GM19239 (cell line): ENCODE data around the gene CELA3A.
A peak's percentile ranks its signal among the peaks of the same experiment; 100 is the strongest.
"Not testable (repeated sequence)": the region's sequence is repeated elsewhere in the genome, so short reads cannot be mapped to it uniquely, and the experiment has no call there.

Experiments
- DNase-seq: peaks from one replicate; pipeline ENCODE4 v3.0.0; 2011; ENCODE audit warnings: low spot score; ENCODE audit not compliant: insufficient read length
- FAIRE-seq: peaks from 2 replicates; lab custom pipeline; 2011; peaks lifted over from hg19 to GRCh38; lab: Jason Lieb, UNC

Gene CELA3A

DNA sequence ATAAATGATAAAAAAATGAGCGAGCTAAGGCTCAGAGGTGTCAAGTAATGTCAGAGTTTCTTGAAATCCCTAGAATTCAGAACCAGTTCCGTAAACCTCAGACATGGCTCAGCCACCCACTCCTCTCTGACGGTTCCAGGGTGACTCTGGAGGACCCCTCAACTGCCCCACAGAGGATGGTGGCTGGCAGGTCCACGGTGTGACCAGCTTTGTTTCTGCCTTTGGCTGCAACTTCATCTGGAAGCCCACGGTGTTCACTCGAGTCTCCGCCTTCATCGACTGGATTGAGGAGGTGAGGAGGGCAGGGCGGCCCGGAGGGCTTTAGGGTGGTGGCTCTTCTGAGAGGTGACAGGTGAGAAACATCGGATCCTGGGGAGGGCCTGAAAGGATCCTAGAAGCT lies 8.1 kb downstream of the CELA3A start:
- DNase-seq, FAIRE-seq: not testable (repeated sequence)

DNA sequence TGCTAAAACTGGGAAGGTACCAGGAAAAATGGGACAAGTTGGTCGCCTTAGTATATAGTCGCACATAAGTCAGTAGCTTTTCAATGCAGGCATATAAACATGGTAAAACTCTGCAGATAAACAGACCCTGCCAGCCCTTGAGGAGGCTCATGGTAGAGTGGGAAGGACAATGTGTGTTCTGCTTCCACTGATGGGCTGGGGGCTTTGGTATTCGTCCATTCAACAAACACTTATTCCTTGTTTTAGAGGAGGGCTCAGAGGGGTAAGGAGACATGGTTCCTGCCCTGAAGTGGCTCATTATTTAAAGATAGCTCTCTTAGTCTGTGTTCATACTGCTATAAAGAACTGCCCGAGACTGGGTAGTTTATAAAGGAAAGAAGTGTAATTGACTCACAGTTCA lies 11.3 kb downstream of the CELA3A start:
- not testable (repeated sequence) for FAIRE-seq

DNA sequence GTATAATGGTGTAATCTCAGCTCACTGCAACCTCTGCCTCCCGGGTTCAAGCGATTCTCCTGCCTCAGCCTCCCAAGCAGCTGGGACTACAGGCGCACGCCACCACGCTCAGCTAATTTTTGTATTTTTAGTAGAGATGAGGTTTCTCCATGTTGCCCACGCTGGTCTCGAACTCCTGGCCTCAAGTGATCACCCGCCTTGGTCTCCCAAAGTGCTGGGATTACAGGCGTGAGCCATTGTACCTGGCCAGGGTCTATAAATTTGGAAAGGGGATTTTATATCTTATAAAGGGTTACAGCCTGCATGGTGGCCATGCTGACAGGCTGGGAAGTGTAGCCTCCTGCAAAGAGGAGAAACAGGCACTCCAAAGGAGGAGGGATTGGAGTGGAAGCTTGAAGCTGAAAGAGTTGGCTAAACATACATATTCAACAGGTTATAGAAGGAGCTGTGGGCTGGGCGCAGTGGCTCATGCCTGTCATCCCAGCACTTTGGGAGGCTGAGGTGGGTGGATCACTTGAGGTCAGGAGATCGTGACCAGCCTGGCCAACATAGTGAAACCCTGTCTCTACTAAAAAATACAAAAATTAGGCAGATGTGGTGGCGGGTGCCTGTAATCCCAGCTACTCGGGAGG lies 13.2 kb downstream of the CELA3A start:
- DNase-seq, FAIRE-seq: not testable (repeated sequence)

More for the DNA sequence above, 11.3 kb downstream of the CELA3A start:
- not testable (repeated sequence) for DNase-seq

DNA sequence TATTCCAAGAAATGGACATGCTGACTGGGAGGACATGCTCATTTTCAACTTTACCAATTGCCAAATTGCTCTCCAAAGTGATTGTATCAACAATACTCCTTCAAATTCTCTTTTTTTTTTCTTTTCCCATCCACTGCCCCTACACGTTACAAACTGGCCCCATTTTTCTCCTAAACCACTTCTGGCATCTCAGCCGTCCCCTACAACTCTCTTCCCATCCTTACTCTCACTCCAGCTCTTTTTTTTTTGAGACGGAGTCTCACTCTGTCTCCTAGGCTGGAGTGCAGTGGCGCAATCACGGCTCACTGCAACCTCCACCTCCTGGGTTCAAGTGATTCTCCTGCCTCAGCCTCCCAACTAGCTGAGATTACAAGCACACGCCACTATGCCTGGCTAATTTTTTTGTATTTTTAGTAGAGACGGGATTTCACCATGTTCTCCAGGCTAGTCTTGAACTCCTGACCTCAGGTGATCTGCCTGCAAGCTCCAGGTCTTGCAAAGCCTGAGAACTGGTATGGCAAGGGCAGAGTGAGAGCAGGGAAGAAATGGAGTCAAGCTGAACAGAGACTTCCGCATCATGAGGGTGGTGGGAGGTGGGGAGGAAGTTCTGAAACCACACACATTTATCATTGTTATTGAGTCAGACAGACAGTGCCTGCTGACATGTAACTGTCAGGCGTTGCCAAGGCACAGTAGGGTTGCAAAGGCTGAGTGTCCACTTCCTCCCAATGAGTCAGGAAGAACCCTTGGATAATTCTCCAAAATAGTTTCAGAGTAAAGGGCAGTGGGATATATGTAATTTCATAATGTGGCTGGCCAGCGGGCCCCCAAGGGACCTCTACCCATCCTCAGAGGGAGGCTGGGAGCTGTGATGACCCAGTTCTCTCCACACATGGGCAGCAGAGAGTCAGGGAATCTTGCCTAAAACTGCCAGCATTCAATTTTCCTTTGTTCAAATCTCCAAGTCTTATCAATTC lies 17.4 kb downstream of the CELA3A start:
- FAIRE-seq (no peak), DNase-seq (no peak)

DNA sequence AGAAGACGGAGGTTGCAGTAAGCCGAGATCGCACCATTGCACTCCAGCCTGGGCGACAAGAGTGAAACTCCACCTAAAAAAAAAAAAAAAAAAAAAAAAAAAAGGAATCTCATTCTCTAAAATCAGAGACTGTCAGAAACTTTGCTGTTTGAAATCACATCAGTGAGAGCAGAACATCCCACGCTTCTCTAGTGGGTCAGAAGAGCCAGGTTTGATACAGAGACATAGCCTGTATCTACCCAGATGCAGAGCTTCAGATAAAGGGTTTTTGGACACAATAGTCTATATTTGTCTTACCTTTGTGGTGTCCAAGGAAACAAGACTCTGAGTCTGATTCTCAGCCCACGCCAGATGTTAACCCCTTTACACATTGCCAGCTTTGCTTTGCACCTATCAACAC lies 19.6 kb downstream of the CELA3A start:
- no peak for FAIRE-seq
- DNase-seq = no peak

DNA sequence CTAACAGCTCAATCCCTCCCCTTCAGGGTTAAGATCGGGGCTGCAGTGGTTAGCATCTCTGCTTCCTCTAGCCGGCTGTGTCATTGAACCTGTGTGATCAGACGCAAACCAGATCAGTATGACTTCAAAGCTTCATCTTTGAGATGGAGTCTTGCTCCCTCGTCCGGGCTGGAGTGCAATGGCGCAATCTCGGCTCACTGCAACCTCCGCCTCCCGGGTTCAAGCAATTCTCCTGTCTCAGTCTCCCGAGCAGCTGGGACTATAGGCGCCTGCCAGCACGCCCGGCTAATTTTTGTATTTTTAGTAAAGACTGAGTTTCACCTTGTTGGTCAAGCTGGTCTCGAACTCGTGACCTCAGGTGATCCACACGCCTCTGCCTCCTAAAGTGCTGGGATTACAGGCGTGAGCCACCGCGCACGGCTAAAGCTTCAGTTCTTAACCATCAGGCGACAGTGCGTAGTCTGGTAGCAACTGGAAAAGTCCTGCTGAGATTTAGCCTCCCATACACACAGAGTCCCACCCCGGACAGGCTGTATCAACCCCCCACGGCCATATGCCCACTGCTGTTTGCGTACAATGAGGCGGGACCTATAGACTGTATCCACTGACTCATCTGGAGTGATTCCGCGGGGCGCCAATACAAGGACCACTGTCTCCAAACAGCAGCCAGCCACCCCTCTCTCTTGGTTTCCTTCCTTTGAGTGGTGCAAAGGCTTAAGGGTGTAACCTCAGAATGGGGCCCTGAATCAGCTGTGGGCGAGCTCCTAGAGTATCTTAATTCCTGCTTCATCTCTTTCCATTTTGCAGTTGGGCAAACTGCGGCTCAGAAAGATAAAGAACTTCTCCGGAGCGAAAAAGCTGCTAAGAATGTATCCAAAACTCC lies 23.3 kb downstream of the CELA3A start:
- FAIRE-seq (no peak), DNase-seq (no peak)

DNA sequence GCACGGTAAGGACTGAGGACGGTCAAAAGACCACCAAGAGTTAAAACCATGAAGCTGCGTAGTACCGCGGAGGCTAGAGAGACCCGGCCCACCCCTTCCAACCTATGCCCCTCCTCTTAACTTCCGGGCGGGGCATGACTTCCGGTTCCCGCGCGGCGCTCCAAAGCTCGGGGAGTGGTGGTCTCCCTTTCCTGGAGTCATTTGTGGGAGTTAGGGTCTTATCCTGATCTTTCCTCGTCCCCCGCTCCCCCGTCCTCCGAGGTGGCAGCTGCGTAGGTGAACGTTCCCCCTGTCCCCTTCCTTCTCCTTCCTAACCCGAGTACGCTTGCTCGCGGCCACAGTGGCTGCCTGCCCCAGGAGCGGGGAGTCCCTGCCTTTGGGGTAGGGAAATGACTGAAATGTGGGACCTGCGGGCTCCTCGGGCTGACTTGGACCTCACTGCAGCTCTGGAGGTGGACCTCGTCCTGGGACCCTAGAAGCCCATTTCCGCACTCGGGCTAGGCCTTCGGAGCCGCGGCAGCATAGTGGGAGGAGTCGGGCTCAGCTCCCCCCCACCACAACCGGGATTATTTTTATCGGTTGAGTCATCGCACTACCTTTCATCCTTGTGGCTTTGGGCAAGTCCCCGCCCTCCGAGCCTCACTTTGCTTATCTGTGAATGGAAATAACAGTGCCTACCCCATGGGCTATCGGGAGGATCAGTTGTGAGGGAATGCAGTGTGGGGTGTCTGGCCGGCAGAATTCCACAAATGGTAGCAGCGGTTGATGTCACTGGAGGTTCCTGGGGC lies 24.1 kb downstream of the CELA3A start:
- peak; percentile 98 for FAIRE-seq
- DNase-seq = peak; percentile 61

DNA sequence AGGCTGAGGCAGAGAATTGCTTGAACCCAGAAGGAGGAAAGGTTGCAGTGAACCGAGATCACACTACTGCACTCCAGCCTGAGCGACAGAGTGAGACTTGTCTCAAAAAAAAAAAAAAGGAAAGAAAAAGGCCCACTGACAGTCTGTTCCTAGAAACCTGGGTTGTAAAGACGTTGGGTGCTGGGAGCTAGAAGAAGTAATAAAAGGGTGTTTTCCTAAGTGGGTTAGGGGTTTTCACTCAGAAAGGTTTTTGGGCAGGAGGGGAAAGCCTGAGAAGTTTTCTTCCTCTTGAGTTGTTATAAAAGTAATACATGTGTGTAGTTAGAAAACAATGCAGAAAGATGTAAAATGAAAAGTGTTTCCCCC lies 25.4 kb downstream of the CELA3A start:
- FAIRE-seq (no peak), DNase-seq (no peak)

DNA sequence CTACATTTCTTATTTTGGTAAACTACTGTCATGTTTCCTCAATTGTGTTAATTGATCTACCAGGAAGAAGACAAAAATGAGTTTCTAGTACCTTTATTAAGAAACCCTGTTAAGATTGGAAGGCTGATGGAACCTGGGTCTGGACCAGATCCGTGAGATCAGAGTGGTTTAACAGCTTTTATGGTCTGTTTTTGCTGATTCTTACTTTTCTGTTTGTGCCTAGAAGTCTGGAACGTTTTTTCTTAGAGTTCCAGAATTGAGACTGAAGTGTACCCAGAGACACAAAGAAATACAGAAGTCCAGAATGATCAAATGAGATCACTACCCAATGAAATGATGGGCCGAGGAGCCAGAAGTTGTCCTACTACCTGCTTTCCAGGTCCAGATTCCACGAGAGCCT lies 28.6 kb downstream of the CELA3A start:
- no peak for FAIRE-seq
- no peak for DNase-seq

DNA sequence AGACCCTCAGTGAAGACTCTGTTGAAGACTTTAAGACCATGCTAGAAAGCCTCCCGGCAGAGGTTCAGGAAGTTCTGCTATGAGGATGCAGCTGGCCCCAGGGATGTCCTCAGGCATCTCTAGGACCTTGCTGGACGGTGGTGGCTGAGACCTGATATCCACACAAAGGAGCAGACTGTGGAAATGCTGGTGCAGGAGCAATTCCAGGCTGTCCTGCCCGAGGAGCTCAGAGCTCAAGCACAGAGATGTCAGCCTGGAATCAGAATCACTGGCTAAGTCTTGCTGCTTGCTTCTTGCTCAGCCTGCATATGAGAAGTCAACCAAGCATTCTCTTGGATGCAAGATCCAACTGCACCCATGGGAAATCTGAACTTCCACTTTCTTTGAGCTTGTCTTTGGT lies 29.0 kb downstream of the CELA3A start:
- DNase-seq = no peak
- no peak for FAIRE-seq

DNA sequence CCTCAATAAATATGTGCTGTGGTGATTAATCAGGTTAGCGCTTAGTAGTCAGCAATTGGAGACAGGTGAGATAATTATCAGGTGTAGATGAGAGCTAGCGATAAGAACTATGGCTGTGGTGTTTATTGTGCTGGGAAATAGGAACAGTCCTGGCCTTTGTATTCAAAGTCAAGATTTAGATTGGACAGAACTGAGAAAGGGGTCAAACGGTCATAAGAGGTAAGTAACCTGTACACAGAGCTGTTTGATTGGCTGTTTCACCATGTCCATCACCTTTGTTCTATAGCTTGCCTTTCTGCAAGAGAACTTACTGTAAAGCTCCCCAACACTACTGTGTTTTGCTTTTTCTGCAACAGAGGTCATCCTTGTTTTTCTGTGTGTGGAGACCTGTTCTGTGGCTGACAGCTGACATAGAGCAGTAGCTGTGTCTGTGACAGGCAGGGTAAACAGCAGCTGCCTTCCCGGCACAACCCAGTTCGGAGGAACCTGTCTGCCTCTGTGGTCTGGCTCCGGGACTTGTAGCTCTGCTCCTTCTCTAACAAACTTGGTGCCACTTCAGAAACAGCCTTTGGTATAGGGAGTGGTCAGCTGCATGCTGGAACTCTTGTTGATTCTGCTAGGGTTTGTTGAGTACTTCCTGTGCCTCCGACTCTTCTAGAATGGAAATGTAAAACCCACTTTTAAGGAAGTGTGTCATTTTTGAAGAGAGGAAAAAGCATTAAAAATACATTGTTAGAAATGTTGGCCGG lies 29.9 kb downstream of the CELA3A start:
- FAIRE-seq = peak; percentile 42

DNA sequence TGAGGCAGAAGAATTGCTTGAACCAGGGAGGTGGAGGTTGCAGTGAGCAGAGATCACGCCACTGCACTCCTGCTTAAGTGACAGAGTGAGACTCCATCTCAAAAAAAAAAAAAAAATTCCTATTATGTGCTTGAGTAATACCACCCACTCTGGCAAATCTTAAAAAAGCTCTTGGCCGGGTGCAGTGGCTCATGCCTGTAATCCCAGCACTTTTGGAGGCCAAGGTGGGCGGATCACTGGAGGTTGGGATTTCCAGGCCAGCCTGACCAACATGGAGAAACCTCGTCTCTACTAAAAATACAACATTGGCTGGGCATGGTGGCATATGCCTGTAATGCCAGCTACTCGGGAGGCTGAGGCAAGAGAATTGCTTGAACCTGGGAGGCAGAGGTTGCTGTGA lies 33.4 kb downstream of the CELA3A start:
- DNase-seq, FAIRE-seq: not testable (repeated sequence)

More for the DNA sequence above, 29.9 kb downstream of the CELA3A start:
- no peak for DNase-seq

DNA sequence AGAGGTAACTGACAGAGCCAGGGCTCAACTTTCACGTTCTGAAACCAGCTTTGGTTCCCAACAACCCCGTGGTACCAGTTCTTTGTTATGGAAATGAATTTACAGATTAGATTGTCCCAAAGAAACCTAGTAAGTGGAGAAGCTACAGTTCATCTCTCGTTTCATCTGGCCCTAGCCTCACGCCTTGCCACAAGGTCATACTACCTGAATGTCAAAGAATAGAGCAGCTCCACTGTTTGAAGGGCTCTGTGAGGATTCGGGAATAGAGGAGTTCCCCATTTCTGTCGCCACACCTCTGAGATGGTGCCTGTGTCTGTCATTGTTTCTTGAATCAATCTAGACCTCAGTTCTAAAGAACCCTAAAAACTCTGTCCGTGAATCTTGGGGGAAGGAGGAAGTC lies 36.1 kb downstream of the CELA3A start:
- FAIRE-seq (no peak), DNase-seq (no peak)

DNA sequence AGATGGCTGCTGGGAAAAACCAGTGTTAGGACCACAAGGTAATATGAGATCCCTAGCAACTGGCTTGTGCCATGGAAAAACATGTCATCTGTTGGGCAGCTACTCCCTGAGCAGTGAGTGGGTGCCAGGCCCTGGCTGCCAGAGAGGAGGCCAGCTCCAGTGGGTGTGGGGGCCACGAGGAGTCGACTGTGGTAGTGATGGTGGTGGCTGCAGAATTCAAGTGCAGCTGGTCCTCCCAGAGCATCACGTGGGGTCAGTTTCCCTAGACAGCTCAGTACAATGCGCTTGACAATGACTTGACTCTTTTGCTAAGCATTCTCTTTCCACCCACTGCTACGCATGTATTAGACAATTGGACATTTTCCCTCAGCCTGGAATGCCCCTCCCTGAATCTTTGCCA lies 36.6 kb downstream of the CELA3A start:
- no peak for FAIRE-seq

DNA sequence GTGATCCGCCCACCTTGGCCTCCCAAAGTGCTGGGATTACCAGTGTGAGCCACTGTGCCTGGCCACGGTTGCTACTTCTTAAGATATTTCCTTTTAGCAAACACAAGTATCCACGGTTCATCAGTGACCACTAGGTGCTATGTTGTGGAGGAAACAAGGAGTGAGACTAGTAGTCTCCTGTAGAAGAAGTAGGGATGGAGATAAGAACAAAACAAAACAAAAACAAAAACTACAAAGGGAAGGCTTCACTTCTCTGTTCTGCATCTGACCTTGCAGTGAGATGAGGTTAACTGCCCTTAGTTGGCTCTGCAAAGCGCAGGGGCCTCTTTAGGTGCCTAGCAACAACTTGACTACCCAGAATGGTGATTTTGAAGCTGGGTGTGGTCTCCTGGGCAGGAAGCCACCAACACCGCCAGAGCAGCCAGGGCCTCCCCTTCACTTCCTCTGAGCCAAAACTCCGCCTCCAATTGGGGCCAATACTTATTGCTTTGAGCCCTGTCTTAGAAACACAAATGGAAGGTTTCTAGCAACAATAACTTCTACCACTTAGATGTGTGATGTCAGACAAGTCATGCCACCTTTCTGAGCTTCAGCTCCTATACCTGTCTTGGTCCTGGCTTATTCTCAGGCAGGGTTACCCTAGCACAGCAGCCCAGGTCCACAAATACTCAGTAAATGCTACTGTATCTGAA lies 38.3 kb downstream of the CELA3A start:
- DNase-seq (no peak), FAIRE-seq (peak; percentile 97)

More for the DNA sequence above, 36.6 kb downstream of the CELA3A start:
- DNase-seq = no peak

DNA sequence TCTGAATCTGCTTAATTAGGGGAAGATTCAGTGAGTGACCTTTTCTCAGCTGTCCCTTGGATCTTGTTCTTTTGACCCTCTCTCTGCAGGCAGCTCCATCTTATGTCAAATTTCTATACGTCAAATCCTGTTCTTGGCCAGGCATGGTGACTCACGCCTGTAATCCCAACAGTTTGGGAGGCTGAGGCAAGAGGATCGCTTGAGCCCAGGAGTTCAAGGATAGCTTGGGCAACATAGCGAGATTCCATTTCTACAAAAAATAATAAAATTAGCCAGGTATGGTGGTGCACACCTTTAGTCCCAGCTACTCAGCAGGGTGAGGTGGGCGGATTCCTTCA lies 38.8 kb downstream of the CELA3A start:
- no peak for FAIRE-seq
- DNase-seq = no peak

DNA sequence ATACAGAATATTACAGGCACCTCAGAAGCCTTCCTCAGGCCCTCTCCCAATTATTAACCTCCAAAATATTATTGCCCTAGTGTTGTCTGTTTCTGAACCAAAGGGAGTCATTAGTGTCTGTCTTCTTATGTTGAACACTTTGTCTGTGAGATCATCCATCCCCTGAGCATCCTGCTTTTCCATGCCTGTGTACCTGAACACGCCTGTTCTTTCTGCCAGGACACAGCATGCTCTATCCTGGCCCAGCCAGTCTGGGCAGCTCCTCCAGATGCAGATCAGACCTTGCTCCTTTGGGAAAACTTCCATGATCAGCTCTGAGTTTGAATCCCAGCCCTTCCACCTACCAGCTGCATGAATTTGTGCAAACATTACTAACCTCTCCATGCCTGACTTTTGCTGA lies 40.0 kb downstream of the CELA3A start:
- DNase-seq = no peak
- no peak for FAIRE-seq

DNA sequence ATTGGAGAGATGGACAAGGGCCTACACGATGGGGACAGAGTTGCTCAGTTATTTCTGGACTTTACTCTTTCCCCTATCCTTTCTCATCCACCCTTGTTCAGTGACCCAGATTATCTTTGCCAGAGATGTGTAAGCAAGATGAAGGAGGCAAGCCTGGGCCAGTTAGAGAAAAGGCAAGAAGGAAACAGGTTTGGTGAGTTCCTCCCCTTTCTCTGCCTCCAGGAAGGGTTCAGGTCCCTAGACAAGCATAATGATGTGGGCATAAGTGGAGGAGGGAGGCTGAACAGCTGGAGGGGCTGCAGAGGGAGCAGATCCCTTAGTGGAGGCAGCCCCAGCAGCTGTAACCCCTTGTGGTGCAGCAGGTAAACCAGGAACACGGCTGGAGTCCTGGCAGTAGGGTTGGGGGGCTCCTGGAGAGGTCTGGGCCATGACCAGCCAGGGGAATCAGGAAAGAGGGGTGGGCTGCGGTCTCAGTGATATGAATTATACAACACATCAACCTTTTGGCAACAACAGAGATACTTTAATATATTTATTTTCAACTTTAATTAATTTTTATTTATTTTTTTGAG lies 41.8 kb downstream of the CELA3A start:
- DNase-seq (no peak), FAIRE-seq (no peak)
